HUDEP-2 (cell line): ENCODE results near the gene SLC6A2.
A peak's percentile ranks its signal among the peaks of the same experiment; 100 is the strongest.

ENCODE experiments used
- DNase-seq, 76 experiments: peaks; one replicate each; lab custom pipeline; 2025; ENCODE audit not compliant: unreplicated experiment in 76 of 76; lab: John Stamatoyannopoulos, UW

SLC6A2 gene

DNA sequence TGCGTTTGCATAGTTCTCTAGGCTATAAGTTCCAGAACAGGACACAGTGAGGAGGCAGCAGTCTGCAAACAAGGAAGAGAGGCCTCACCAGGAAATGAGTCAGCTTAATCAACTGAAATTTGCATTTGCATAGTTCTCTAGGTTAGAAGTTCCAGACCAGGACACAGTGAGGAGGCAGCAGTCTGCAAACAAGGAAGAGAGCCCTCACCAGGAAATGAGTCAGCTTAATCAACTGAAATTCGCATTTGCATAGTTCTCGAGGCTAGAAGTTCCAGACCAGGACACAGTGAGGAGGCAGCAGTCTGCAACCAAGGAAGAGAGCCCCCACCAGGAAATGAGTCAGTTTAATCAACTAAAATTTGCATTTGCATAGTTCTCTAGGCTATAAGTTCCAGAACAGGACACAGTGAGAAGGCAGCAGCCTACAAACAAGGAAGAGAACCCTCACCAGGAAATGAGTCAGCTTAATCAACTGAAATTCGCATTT, 97.4 kb downstream of the SLC6A2 start:
- peak in 2 of 76 experiments; percentile 11 to 12 for DNase-seq
